Dendritic cell treated with granulocyte-macrophage colony-stimulating factor and Interleukin-4, amounts not matched to agents 40 ng/mL and 50 ng/mL, for 4 days (primary cell): ENCODE measurements around the gene MALAT1.
"Not testable (repeated sequence)": the region's sequence is repeated elsewhere in the genome, so short reads cannot be mapped to it uniquely, and the experiment has no call there.

Experiments
- H3K27ac Mint-ChIP-seq: one replicate; pipeline ENCODE4 v1.8.0; 2022; ENCODE audit warnings: mild to moderate bottlenecking, mixed read lengths
- H3K27me3 Mint-ChIP-seq: one replicate; pipeline ENCODE4 v1.8.0; 2022; ENCODE audit warnings: mild to moderate bottlenecking, mixed read lengths
- H3K36me3 Mint-ChIP-seq: one replicate; pipeline ENCODE4 v1.8.0; 2022; ENCODE audit warnings: low read depth, mixed read lengths
- H3K4me1 Mint-ChIP-seq: one replicate; pipeline ENCODE4 v1.8.0; 2022; ENCODE audit warnings: low read depth, mixed read lengths
- H3K4me3 Mint-ChIP-seq: one replicate; pipeline ENCODE4 v1.8.0; 2022; ENCODE audit warnings: mild to moderate bottlenecking, moderate library complexity, mixed read lengths
- H3K9me3 Mint-ChIP-seq: one replicate; pipeline ENCODE4 v1.8.0; 2022; ENCODE audit warnings: mixed read lengths
- intact Hi-C: fragments of 100-400 bp; cut with micrococcal nuclease; formaldehyde crosslinking; loops from one replicate; pipeline ENCODE4 v1.15.0; 2022

The MALAT1 gene

DNA sequence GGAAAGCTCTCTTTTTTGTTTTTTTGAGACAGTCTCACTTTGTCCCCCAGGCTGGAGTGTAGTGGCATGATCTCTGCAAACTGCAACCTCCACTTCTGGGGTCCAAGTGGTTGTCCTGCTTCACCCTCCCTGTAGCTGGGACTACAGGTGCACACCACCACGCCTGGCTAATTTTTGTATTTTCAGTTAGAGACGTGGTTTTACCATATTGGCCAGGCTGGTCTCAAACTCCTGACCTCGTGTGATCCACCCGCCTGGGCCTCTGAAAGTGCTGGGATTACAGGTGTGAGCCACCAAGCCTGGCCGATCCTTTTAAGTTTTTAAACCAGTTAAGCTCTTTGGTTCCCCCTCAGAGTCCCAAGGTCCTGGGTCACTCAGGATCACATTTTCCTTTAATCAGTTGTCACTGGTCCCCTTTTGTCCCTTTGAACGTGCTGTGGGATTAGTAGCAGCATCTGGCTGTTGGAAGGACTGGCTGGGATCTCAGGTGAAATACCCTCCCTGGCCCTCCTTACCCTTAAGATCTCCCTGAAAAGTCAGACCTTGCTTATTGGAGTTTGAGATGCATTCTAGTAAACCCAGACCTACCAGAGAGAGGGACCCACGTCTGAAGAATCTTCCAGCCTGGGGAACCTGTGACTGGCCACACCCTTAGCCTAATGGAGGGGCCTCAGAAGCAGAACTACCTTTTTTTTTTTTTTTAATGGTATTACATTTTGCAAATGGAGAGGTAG lies 8.1 kb downstream of the MALAT1 start:
- Mint-ChIP-seq H3K27me3 (no peaks in the 10 kb centered on the region), H3K4me1 (peaks cover 63% of the 10 kb centered on the region), H3K4me3 (no peak overlapping the region), H3K27ac (no peak overlapping the region), H3K36me3 (no peaks in the 10 kb centered on the region), H3K9me3 (no peaks in the 10 kb centered on the region)
- intact Hi-C loops = no loop called here

DNA sequence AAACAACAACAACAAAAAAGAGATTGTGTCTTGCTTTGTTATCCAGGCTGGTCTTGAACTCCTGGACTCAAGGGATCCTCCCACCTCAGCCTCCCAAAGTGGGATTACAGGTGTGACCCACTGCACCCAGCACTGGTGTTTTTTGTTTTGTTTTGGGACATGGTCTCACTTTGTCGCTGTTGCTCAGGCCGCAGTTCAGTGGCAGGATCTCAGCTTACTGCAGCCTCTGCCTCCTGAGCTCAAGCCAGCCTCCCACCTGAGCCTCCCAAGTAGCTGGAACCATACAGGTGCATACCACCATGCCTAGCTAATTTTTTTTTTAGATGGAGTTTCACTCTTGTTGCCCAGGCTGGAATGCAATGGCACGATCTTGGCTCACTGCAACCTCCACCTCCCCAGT lies 13.5 kb downstream of the MALAT1 start:
- not testable (repeated sequence) for H3K27ac Mint-ChIP-seq, H3K36me3 Mint-ChIP-seq, H3K4me3 Mint-ChIP-seq, H3K27me3 Mint-ChIP-seq, H3K9me3 Mint-ChIP-seq
- intact Hi-C loops = loop anchor here (5.0 kb wide), 1 partner anchor 240 kb away; no protein-coding TSS in a partner anchor
- H3K4me1 Mint-ChIP-seq = peaks cover 26% of the 10 kb centered on the region

DNA sequence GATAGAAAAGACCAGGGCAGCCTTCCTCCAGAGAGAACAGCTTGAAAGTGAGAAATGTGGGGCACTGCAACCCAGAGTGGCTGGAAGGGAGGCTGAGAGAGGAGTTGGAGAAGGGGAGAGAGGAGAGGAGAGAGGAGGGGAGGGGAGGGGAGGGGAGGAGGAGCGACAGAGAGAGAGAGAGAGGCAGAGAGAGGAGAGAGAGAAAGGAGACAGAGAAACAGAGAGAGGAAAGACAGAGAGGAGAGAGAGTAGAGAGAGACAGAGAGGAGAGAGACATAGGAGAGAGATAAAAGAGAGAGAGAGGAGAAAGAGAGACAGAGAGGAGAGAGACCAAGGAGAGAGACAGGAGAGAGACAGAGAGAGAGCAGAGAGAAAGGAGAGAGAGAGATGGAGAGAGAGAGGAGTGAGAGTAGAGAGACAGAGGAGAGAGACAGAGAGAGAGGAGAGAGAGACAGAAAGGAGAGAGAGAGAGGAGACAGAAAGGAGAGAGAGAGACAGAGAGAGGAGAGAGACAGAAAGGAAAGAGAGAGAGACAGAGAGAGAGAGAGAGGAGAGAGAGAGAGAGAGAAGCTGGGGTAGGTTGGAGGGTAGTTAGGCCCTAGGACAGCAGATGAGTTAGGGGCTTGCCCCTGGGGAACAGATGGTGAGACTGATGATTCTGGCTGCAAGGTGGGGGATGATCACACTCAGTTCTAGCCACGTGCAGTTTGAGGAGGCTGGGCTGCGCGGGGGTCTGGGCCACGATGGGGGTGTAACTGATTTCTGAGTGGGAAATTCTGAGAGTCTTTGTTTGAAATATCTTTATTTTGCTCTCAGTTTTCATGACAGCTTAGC lies 17.5 kb downstream of the MALAT1 start:
- Mint-ChIP-seq H3K9me3 (no peaks in the 10 kb centered on the region), H3K27me3 (peaks cover 6% of the 10 kb centered on the region), H3K27ac (peak overlapping the region; percentile 21), H3K4me1 (peaks cover 7% of the 10 kb centered on the region), H3K36me3 (no peaks in the 10 kb centered on the region), H3K4me3 (no peak overlapping the region)
- intact Hi-C loops = no loop called here

DNA sequence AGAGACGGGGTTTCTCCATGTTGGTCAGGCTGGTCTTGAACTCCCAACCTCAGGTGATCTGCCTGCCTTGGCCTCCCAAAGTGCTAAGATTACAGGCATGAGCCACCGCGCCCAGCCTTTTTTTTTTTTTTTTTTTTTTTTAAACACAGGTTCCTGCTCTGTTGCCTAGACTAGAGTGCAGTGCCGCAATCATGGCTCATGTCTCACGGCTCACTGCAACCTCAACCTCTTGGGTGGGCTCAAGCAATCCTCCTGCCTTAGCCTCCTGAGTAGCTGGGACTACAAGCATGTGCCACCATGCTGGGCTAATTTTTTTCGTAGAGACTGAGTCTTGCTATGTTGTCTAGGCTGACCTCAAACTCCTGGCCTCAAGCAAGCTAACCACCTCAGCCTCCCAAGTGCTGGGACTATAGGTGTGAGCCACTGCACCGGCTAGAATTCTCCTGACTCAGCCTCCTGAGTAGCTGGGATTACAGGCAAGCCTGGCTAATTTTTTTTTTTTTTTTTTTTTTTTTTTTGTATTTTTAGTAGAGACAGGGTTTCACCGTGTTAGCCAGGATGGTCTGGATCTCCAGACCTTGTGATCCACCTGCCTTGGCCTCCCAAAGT lies 20.2 kb downstream of the MALAT1 start:
- intact Hi-C loops, H3K27ac Mint-ChIP-seq, H3K9me3 Mint-ChIP-seq, H3K4me3 Mint-ChIP-seq, H3K36me3 Mint-ChIP-seq, H3K27me3 Mint-ChIP-seq: not testable (repeated sequence)
- peaks cover 33% of the 10 kb centered on the region for H3K4me1 Mint-ChIP-seq

DNA sequence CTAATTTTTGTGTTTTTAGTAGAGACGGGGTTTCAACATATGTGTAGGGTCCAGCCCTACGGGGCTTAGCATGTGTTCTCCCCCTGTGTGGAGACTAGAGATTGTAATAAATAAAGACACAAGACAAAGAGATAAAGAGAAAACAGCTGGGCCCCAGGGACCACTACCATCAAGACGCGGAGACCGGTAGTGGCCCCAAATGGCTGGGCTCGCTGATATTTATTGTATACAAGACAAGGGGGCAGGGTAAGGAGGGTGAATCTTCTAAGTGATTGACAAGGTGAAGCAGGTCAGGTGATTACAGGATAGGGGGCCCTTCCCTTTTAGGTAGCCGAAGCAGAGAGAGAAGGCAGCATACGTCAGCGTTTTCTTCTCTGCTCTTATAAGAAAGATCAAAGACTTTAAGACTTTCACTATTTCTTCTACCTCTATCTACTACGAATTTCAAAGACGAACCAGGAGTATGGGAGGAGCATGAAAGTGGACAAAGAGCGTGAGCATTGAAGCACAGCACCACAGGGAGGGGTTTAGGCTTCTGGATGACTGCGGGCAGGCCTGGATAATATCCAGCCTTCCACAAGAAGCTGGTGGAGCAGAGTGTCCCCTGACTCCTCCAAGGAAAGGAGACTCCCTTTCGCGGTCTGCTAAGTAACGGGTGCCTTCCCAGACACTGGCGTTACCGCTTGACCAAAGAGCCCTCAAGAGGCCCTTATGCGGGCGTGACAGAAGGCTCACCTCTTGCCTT lies 23.1 kb downstream of the MALAT1 start:
- H3K4me3 Mint-ChIP-seq, H3K9me3 Mint-ChIP-seq, H3K27ac Mint-ChIP-seq, intact Hi-C loops, H3K27me3 Mint-ChIP-seq: not testable (repeated sequence)
- peaks cover 49% of the 10 kb centered on the region for H3K4me1 Mint-ChIP-seq
- peaks cover 19% of the 10 kb centered on the region for H3K36me3 Mint-ChIP-seq

DNA sequence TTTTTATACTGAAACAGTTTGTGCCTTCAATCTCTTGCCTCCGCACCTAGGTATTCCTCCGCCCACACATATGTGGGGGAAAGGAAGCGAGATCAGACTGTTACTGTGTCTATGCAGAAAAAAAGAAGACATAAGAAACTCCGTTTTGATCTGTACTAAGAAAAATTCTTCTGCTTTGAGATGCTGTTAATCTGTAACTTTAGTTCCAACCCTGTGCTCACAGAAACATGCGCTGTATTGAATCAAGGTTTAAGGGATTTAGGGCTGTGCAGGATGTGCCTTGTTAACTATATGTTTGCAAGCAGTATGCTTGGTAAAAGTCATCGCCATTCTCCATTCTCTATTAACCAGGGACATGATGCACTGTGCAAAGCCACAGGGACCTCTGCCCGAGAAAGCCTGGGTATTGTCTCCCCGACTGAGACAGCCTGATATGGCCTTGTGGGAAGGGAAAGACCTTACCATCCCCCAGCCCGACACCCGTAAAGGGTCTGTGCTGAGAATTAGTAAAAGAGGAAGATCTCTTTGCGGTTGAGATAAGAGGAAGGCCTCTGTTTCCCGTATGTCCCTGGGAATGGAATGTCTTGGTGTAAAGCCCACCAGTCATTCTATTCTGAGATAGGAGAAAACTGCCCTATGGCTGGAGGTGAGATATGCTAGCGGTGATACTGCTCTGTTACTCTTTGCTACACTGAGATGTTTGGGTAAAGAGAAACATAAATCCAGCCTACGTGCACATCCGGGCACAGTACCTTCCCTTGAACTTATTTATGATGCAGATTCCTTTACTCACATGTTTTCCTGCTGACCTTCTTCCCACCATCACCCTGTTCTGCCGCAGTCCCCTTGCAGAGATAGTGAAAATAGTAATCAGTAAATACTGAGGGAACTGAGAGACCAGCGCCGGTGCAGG lies 24.1 kb downstream of the MALAT1 start:
- H3K4me1 Mint-ChIP-seq = peaks cover 52% of the 10 kb centered on the region
- H3K36me3 Mint-ChIP-seq = peaks cover 29% of the 10 kb centered on the region
- H3K27me3 Mint-ChIP-seq, intact Hi-C loops, H3K9me3 Mint-ChIP-seq: not testable (repeated sequence)
- peak overlapping the region; percentile 42 for H3K4me3 Mint-ChIP-seq
- peak overlapping the region; percentile 64 for H3K27ac Mint-ChIP-seq

DNA sequence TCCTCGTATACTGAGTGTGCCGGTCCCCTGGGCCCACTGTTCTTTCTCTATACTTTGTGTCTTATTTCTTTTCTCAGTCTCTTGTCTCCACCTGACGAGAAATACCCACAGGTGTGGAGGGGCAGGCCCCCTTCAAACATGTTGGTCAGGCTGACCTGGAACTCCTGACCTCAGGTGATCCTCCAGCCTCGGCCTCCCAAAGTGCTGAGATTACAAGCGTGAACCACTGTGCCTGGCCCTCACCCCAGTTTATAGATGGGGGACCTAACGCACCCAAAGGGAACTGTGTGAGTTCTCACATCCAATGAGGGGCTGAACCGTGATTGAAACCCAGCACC lies 24.8 kb downstream of the MALAT1 start:
- H3K27ac Mint-ChIP-seq = peak overlapping the region; percentile 64
- intact Hi-C loops, H3K9me3 Mint-ChIP-seq, H3K27me3 Mint-ChIP-seq: not testable (repeated sequence)
- H3K36me3 Mint-ChIP-seq = peaks cover 35% of the 10 kb centered on the region
- H3K4me3 Mint-ChIP-seq = peak overlapping the region; percentile 42
- peaks cover 52% of the 10 kb centered on the region for H3K4me1 Mint-ChIP-seq

DNA sequence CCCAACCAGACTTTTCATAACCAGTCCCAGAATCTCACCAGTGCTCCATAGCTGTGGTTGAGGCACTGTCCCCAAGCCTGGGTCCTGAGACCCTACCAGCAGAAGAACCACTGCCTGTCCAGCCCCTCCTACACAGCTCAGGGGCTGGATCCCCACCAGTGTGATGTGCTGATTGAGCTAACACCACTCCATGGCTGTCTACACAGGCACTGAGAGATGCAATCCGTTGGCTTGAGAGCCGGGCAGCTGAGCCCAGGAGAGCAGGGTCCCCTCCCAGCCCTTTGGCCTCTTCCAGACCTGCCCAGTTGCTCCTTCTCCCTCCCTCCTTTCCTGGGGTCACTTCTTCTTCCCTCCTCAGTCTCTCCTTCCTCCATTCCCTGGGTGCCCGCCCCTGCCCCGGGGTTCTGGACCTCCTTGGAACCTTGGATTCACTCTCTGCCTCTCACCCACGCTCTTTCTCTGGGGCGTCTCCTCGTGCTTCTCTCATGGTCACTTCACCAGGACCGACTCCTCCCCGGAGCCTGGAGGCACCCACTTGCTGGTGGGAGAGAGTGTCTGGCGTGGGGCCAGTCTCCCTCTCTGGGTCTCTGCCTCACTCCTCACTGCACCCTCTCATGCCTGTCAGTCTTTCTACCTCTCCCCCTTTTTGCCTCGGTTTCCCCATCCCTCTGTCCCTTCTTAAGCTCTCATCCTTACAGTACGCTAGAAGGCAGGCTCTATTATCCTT lies 25.3 kb downstream of the MALAT1 start:
- H3K27ac Mint-ChIP-seq = peak overlapping the region; percentile 64
- H3K4me1 Mint-ChIP-seq = peaks cover 52% of the 10 kb centered on the region
- intact Hi-C loops = no loop called here
- H3K27me3 Mint-ChIP-seq = no peaks in the 10 kb centered on the region
- H3K4me3 Mint-ChIP-seq = peak overlapping the region; percentile 37
- H3K36me3 Mint-ChIP-seq = peaks cover 41% of the 10 kb centered on the region
- no peaks in the 10 kb centered on the region for H3K9me3 Mint-ChIP-seq

DNA sequence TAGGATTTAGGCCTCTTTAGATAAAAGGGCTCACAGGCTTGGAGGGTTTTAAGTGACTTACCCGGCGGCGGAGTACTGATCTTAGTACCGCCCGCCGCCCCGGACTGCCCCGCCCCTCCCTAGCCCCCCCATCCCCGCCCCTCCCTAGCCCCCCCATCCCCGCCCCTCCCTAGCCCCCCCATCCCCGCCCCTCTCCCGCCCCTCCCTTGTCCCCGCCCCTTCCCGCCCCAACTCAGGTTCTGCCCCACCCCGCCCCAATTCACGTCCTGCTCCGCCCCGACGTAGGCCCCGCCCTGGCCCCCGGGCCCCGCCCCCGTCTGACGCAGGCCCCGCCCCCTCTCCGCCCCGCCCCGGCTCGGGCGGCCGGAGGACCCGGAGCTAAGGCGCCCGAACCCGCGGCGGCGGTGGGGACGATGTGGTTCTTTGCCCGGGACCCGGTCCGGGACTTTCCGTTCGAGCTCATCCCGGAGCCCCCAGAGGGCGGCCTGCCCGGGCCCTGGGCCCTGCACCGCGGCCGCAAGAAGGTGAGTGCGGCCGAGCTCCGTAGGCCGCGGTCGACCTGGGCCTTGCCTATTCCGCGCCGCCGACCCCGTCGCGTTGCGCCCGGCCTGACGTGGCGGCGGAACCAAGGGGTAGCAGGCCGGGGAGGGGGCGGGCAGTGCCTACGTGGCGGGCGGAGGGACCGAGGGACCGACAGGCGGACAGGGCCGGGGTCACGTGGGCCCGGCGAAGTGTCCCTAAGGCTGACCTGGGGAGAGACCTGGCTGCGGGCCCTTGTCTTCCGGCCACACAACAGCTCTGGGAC lies 26.1 kb downstream of the MALAT1 start, which contains the start of gene SCYL1:
TSS of gene SCYL1 (plus strand) at position 343 of the 805 bp plus-strand sequence. CDS start at position 414, 71 bp downstream.
- no peaks in the 10 kb centered on the region for H3K27me3 Mint-ChIP-seq
- H3K27ac Mint-ChIP-seq = peak within 1 kb of the TSS; percentile 64
- H3K9me3 Mint-ChIP-seq = no peaks in the 10 kb centered on the region
- intact Hi-C loops = no loop called here
- peaks cover 52% of the 10 kb centered on the region for H3K4me1 Mint-ChIP-seq
- H3K4me3 Mint-ChIP-seq = peak within 1 kb of the TSS; percentile 80
- peaks cover 49% of the 10 kb centered on the region for H3K36me3 Mint-ChIP-seq

DNA sequence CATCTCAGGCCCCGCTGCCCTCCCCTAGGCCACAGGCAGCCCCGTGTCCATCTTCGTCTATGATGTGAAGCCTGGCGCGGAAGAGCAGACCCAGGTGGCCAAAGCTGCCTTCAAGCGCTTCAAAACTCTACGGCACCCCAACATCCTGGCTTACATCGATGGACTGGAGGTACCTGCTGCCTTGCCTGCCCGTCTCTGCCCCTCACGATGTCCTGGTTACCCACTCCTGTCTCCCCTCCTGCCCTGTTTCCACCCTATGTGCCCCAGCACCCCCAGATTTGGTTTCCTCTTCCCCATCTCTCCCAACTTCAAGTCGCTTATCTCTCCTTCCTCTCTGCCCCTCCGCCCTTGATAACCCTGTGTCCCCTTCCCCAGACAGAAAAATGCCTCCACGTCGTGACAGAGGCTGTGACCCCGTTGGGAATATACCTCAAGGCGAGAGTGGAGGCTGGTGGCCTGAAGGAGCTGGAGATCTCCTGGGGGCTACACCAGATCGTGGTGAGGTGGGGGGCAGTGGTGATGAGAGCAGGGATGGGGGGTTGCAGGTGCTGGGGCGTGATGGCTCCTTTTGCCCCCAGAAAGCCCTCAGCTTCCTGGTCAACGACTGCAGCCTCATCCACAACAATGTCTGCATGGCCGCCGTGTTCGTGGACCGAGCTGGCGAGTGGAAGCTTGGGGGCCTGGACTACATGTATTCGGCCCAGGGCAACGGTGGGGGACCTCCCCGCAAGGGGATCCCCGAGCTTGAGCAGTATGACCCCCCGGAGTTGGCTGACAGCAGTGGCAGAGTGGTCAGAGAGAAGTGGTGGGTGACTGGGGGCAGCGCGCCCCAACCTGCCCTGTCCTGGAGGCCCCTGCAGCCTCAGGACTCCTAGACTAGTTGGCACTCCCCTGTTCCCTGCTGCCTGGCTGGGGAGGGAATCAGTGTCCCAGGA lies 27.0 kb downstream of the MALAT1 start:
- H3K36me3 Mint-ChIP-seq = peaks cover 58% of the 10 kb centered on the region
- intact Hi-C loops = no loop called here
- peak overlapping the region; percentile 80 for H3K4me3 Mint-ChIP-seq
- peaks cover 52% of the 10 kb centered on the region for H3K4me1 Mint-ChIP-seq
- H3K27ac Mint-ChIP-seq = peak overlapping the region; percentile 64
- H3K9me3 Mint-ChIP-seq = no peaks in the 10 kb centered on the region
- H3K27me3 Mint-ChIP-seq = no peaks in the 10 kb centered on the region

DNA sequence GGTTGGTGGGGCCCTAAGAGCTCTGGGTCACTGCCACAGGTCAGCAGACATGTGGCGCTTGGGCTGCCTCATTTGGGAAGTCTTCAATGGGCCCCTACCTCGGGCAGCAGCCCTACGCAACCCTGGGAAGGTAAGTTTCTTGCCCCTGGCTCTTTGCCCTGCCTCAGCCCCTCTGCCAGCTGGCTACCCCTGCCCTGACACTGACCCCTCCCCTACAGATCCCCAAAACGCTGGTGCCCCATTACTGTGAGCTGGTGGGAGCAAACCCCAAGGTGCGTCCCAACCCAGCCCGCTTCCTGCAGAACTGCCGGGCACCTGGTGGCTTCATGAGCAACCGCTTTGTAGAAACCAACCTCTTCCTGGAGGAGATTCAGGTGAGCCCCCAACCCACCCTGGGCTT lies 27.9 kb downstream of the MALAT1 start:
- H3K27ac Mint-ChIP-seq = no peak overlapping the region
- peaks cover 49% of the 10 kb centered on the region for H3K4me1 Mint-ChIP-seq
- H3K36me3 Mint-ChIP-seq = peaks cover 67% of the 10 kb centered on the region
- no peak overlapping the region for H3K4me3 Mint-ChIP-seq
- H3K27me3 Mint-ChIP-seq = no peaks in the 10 kb centered on the region
- intact Hi-C loops = no loop called here
- H3K9me3 Mint-ChIP-seq = no peaks in the 10 kb centered on the region
